ENCODE measurements around the gene AMACR.
"Not testable (repeated sequence)": the region's sequence is repeated elsewhere in the genome, so short reads cannot be mapped to it uniquely, and the experiment has no call there.

AMACR gene

GRCh38 chr5:33958176-33958575, 49.7 kb downstream of the AMACR start:
- H3K4me3 ChIP-seq = no peak overlapping the region
- DNase-seq (ENCODE audit: low spot score in 2 of 2) = no peak
- H3K36me3 ChIP-seq (replicated peaks) = no peaks in the 10 kb centered on the region
- no peaks in the 10 kb centered on the region for H3K27me3 ChIP-seq (ENCODE audit: low read depth)
- H3K4me1 ChIP-seq = no peaks in the 10 kb centered on the region
- H3K9me3 ChIP-seq = 0 out of 2 replicates have a peak, but pooled peaks cover 4% of the 10 kb centered on the region
- in situ Hi-C loops (cut with MboI; ENCODE audit: low sequenced_read_pairs) = no loop called here

- Histone ChIP-seq H3K4me3 (no peak overlapping the region), H3K4me1 (no peaks in the 10 kb centered on the region), H3K36me3 (replicated peaks) (no peaks in the 10 kb centered on the region), H3K9me3 (0 out of 2 replicates have a peak, but pooled peaks cover 4% of the 10 kb centered on the region), H3K27me3 (ENCODE audit: low read depth) (no peaks in the 10 kb centered on the region)
- DNase-seq (ENCODE audit: low spot score in 2 of 2) = no peak
- in situ Hi-C loops (cut with MboI; ENCODE audit: low sequenced_read_pairs) = no loop called here
These were observed 50.2 kb downstream of the AMACR start for GRCh38 chr5:33957577-33958150.

- H3K36me3 ChIP-seq (replicated peaks); H3K4me1 ChIP-seq; H3K4me3 ChIP-seq; in situ Hi-C loops (cut with MboI; ENCODE audit: low sequenced_read_pairs); H3K9me3 ChIP-seq; H3K27me3 ChIP-seq (ENCODE audit: low read depth); DNase-seq (ENCODE audit: low spot score in 2 of 2): not testable (repeated sequence)
These were observed 55.7 kb downstream of the AMACR start for GRCh38 chr5:33952175-33952574.

- Histone ChIP-seq H3K27me3 (ENCODE audit: low read depth) (peaks cover 6% of the 10 kb centered on the region), H3K9me3 (no peaks in the 10 kb centered on the region), H3K4me1 (no peaks in the 10 kb centered on the region), H3K36me3 (replicated peaks) (no peaks in the 10 kb centered on the region), H3K4me3 (no peak overlapping the region)
- no peak for DNase-seq (ENCODE audit: low spot score in 2 of 2)
- in situ Hi-C loops (cut with MboI; ENCODE audit: low sequenced_read_pairs) = no loop called here
These were observed 63.2 kb downstream of the AMACR start for GRCh38 chr5:33944543-33945132.

GRCh38 chr5:33941090-33941489, 66.8 kb downstream of the AMACR start:
- no peak overlapping the region for H3K4me3 ChIP-seq
- H3K27me3 ChIP-seq (ENCODE audit: low read depth) = peaks cover 3% of the 10 kb centered on the region; the same call in 1 of the 2 replicates
- no peak for DNase-seq (ENCODE audit: low spot score in 2 of 2)
- no peaks in the 10 kb centered on the region for H3K4me1 ChIP-seq
- in situ Hi-C loops (cut with MboI; ENCODE audit: low sequenced_read_pairs) = no loop called here
- no peaks in the 10 kb centered on the region for H3K9me3 ChIP-seq
- no peaks in the 10 kb centered on the region for H3K36me3 ChIP-seq (replicated peaks)

- Histone ChIP-seq H3K27me3 (ENCODE audit: low read depth) (peaks cover under 1% of the 10 kb centered on the region; the same call in 1 of the 2 replicates), H3K4me3 (no peak overlapping the region), H3K9me3 (no peaks in the 10 kb centered on the region), H3K36me3 (replicated peaks) (no peaks in the 10 kb centered on the region), H3K4me1 (no peaks in the 10 kb centered on the region)
- DNase-seq (ENCODE audit: low spot score in 2 of 2) = no peak
- in situ Hi-C loops (cut with MboI; ENCODE audit: low sequenced_read_pairs) = loop anchor here (10.0 kb wide), 1 partner anchor 505 kb away; no protein-coding TSS in a partner anchor
These were observed 68.1 kb downstream of the AMACR start for GRCh38 chr5:33939556-33940262.

DNA sequence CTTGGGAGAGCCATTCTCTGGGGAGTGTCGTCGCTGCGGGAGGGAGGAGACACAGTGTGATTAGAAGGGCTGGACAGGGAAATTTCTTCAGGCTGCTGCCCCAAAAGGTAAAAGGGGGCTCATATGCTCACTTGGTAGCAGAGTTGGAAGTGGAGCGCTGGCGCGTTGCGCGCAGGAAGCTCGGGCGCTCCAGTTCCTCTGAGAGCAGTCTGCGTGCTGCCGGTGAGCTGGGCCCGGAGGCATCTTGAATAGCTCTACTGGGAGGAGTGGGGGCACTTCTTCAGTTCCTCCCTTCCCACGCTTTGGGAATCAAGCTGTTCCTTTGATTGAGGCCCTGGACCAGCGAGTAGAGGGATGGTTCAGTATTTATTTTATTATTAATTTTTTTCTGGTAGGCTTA, 69.0 kb downstream of the AMACR start:
- no peaks in the 10 kb centered on the region for H3K4me1 ChIP-seq
- in situ Hi-C loops (cut with MboI; ENCODE audit: low sequenced_read_pairs) = loop anchor here (10.0 kb wide), 1 partner anchor 504 kb away; no protein-coding TSS in a partner anchor
- no peak overlapping the region for H3K4me3 ChIP-seq
- no peaks in the 10 kb centered on the region for H3K9me3 ChIP-seq
- no peak for DNase-seq (ENCODE audit: low spot score in 2 of 2)
- no peaks in the 10 kb centered on the region; the same call in 1 of the 2 replicates for H3K27me3 ChIP-seq (ENCODE audit: low read depth)
- no peaks in the 10 kb centered on the region for H3K36me3 ChIP-seq (replicated peaks)

DNA sequence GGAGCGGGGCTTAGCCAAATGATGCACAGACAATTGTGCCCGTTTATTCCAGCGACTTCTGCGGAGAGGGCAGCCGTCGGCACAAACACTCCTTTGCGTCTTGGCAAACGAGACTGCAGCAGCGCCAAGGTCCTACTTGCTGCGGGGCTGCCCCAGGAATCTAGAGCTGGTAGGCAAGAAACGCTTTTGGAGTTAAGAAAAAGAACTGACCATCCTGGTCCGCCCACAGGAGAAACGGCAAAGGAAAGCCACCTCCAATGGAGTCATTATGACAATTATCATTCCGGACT, 69.4 kb downstream of the AMACR start:
- in situ Hi-C loops (cut with MboI; ENCODE audit: low sequenced_read_pairs) = loop anchor here (10.0 kb wide), 1 partner anchor 504 kb away; no protein-coding TSS in a partner anchor
- Histone ChIP-seq H3K36me3 (replicated peaks) (no peaks in the 10 kb centered on the region), H3K9me3 (no peaks in the 10 kb centered on the region), H3K4me1 (no peaks in the 10 kb centered on the region), H3K4me3 (no peak overlapping the region), H3K27me3 (ENCODE audit: low read depth) (no peaks in the 10 kb centered on the region; the same call in 1 of the 2 replicates)
- DNase-seq (ENCODE audit: low spot score in 2 of 2) = no peak

DNA sequence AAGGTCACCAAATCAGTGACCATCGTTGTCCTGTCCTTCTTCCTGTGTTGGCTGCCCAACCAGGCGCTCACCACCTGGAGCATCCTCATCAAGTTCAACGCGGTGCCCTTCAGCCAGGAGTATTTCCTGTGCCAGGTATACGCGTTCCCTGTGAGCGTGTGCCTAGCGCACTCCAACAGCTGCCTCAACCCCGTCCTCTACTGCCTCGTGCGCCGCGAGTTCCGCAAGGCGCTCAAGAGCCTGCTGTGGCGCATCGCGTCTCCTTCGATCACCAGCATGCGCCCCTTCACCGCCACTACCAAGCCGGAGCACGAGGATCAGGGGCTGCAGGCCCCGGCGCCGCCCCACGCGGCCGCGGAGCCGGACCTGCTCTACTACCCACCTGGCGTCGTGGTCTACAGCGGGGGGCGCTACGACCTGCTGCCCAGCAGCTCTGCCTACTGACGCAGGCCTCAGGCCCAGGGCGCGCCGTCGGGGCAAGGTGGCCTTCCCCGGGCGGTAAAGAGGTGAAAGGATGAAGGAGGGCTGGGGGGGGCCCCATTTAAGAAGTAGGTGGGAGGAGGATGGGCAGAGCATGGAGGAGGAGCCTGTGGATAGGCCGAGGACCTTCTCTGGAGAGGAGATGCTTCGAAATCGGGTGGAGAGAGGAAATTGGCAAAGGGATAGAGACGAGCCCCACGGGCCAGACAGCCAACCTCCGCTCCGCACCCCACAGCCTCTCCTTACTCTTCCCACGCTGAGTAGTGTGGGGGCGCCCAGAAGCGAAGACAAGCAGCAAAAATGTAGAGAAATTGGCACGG, 69.9 kb downstream of the AMACR start:
- H3K36me3 ChIP-seq (replicated peaks) = no peaks in the 10 kb centered on the region
- H3K4me3 ChIP-seq = no peak overlapping the region
- no peak for DNase-seq (ENCODE audit: low spot score in 2 of 2)
- no peaks in the 10 kb centered on the region for H3K4me1 ChIP-seq
- H3K27me3 ChIP-seq (ENCODE audit: low read depth) = no peaks in the 10 kb centered on the region; the same call in 1 of the 2 replicates
- H3K9me3 ChIP-seq = no peaks in the 10 kb centered on the region
- in situ Hi-C loops (cut with MboI; ENCODE audit: low sequenced_read_pairs) = loop anchor here (10.0 kb wide), 1 partner anchor 503 kb away; no protein-coding TSS in a partner anchor

- no peak overlapping the region for H3K4me3 ChIP-seq
- H3K36me3 ChIP-seq (replicated peaks) = no peaks in the 10 kb centered on the region
- in situ Hi-C loops (cut with MboI; ENCODE audit: low sequenced_read_pairs) = loop anchor here (10.0 kb wide), 1 partner anchor 502 kb away; no protein-coding TSS in a partner anchor
- no peaks in the 10 kb centered on the region for H3K4me1 ChIP-seq
- no peak for DNase-seq (ENCODE audit: low spot score in 2 of 2)
- no peaks in the 10 kb centered on the region; the same call in 1 of the 2 replicates for H3K27me3 ChIP-seq (ENCODE audit: low read depth)
- no peaks in the 10 kb centered on the region for H3K9me3 ChIP-seq
These were observed 70.7 kb downstream of the AMACR start for GRCh38 chr5:33937017-33937706.

DNA sequence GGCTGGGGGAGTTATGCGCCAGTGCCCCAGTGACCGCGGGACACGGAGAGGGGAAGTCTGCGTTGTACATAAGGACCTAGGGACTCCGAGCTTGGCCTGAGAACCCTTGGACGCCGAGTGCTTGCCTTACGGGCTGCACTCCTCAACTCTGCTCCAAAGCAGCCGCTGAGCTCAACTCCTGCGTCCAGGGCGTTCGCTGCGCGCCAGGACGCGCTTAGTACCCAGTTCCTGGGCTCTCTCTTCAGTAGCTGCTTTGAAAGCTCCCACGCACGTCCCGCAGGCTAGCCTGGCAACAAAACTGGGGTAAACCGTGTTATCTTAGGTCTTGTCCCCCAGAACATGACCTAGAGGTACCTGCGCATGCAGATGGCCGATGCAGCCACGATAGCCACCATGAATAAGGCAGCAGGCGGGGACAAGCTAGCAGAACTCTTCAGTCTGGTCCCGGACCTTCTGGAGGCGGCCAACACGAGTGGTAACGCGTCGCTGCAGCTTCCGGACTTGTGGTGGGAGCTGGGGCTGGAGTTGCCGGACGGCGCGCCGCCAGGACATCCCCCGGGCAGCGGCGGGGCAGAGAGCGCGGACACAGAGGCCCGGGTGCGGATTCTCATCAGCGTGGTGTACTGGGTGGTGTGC, 71.4 kb downstream of the AMACR start, which contains the start of gene RXFP3:
TSS of gene RXFP3 (plus strand) at position 6 of the 636 bp plus-strand sequence. CDS start at position 361, 355 bp downstream.
- H3K27me3 ChIP-seq (ENCODE audit: low read depth) = peaks cover 3% of the 10 kb centered on the region; the same call in 1 of the 2 replicates
- no peaks in the 10 kb centered on the region for H3K4me1 ChIP-seq
- no peaks in the 10 kb centered on the region for H3K9me3 ChIP-seq
- in situ Hi-C loops (cut with MboI; ENCODE audit: low sequenced_read_pairs) = loop anchor here (10.0 kb wide), 1 partner anchor 502 kb away; no protein-coding TSS in a partner anchor
- DNase-seq (ENCODE audit: low spot score in 2 of 2) = no peak
- no peak within 1 kb of the TSS for H3K4me3 ChIP-seq
- no peaks in the 10 kb centered on the region for H3K36me3 ChIP-seq (replicated peaks)

Measured in HAP-1 (cell line).